Activated CD4-positive, alpha-beta T cell treated with anti-CD3 and anti-CD28 coated beads for 48 hours (primary cell): Measurements from ENCODE around the gene RANGAP1.

ENCODE experiments used
- DNase-seq: peaks from one replicate; pipeline ENCODE4 v3.0.0-alpha.2; 2020

RANGAP1 gene

GRCh38 chr22:41256254-41257253 lies 29.4 kb downstream of the RANGAP1 start:
- no peak for DNase-seq

GRCh38 chr22:41254230-41254629 lies 31.8 kb downstream of the RANGAP1 start:
- no peak for DNase-seq

- no peak for DNase-seq
Observed at GRCh38 chr22:41252365-41252764, 33.6 kb downstream of the RANGAP1 start.

- DNase-seq = no peak
Observed at GRCh38 chr22:41250127-41250526, 35.9 kb downstream of the RANGAP1 start.

GRCh38 chr22:41249442-41249841 lies 36.5 kb downstream of the RANGAP1 start:
- DNase-seq = no peak

- DNase-seq = no peak
Observed at GRCh38 chr22:41248758-41249157, 37.2 kb downstream of the RANGAP1 start.

GRCh38 chr22:41248314-41248713 lies 37.7 kb downstream of the RANGAP1 start:
- no peak for DNase-seq

GRCh38 chr22:41247703-41248102 lies 38.3 kb downstream of the RANGAP1 start:
- no peak for DNase-seq

- no peak for DNase-seq
Observed at GRCh38 chr22:41245917-41246499, 40.0 kb downstream of the RANGAP1 start.

- DNase-seq = no peak
Observed at GRCh38 chr22:41243361-41243760, 42.6 kb downstream of the RANGAP1 start.

GRCh38 chr22:41242396-41243117 lies 43.4 kb downstream of the RANGAP1 start:
- no peak for DNase-seq

GRCh38 chr22:41241133-41241676 lies 44.8 kb downstream of the RANGAP1 start:
- no peak for DNase-seq

- no peak for DNase-seq
Observed at GRCh38 chr22:41240377-41241132, 45.4 kb downstream of the RANGAP1 start, which contains the start of gene CHADL. CHADL (minus strand) TSS chr22:41240931; CDS start chr22:41240881, 50 bp downstream.

GRCh38 chr22:41239443-41240128 lies 46.4 kb downstream of the RANGAP1 start:
- DNase-seq = no peak

- no peak for DNase-seq
Observed at GRCh38 chr22:41238570-41239442, 47.2 kb downstream of the RANGAP1 start.

GRCh38 chr22:41237707-41238569 lies 48.0 kb downstream of the RANGAP1 start:
- peak; percentile 87 for DNase-seq

GRCh38 chr22:41237036-41237706 lies 48.8 kb downstream of the RANGAP1 start:
- DNase-seq = no peak

GRCh38 chr22:41234815-41235695 lies 50.9 kb downstream of the RANGAP1 start:
- no peak for DNase-seq
